ENCODE measurements around the gene LSMEM2.

- TF ChIP-seq, protein P1, sequence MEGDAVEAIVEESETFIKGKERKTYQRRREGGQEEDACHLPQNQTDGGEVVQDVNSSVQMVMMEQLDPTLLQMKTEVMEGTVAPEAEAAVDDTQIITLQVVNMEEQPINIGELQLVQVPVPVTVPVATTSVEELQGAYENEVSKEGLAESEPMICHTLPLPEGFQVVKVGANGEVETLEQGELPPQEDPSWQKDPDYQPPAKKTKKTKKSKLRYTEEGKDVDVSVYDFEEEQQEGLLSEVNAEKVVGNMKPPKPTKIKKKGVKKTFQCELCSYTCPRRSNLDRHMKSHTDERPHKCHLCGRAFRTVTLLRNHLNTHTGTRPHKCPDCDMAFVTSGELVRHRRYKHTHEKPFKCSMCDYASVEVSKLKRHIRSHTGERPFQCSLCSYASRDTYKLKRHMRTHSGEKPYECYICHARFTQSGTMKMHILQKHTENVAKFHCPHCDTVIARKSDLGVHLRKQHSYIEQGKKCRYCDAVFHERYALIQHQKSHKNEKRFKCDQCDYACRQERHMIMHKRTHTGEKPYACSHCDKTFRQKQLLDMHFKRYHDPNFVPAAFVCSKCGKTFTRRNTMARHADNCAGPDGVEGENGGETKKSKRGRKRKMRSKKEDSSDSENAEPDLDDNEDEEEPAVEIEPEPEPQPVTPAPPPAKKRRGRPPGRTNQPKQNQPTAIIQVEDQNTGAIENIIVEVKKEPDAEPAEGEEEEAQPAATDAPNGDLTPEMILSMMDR (conservative IDR thresholded peaks at IDR 0.05; ENCODE audit: low read depth in 2 of 2): no peak
- no peak for TF ChIP-seq ETS1 (IDR thresholded peaks at IDR 0.05)
- no peak for TF ChIP-seq REST (IDR thresholded peaks at IDR 0.05; ENCODE audit: unreplicated experiment)
- no peak for TF ChIP-seq CREB1 (CRISPR knock-in tag; IDR thresholded peaks at IDR 0.05; ENCODE audit: low read depth)
- no peak for TF ChIP-seq JUNB (IDR thresholded peaks at IDR 0.05; ENCODE audit: unreplicated experiment)
- TF ChIP-seq POLR2AphosphoS5 (IDR thresholded peaks at IDR 0.05; ENCODE audit: low read depth): no peak
- no peak for TF ChIP-seq EZH2 (IDR thresholded peaks at IDR 0.05; ENCODE audit: low read depth, unreplicated experiment)
Measured at GRCh38 chr3:50266017-50266416, 12.9 kb upstream of the LSMEM2 start.

Data from GM23338 (cell line).